KOPT-K1 (cell line): ENCODE measurements around the gene UBE2E3.
"Not testable (repeated sequence)": the region's sequence is repeated elsewhere in the genome, so short reads cannot be mapped to it uniquely, and the experiment has no call there.

Experiments used
- H3K27ac ChIP-seq: fragments of 200-600 bp; sonication (generic); 2 replicates; pipeline ENCODE4 v1.5.1; 2016; ENCODE audit warnings: antibody characterized with exemption, mild to moderate bottlenecking, low read depth, low read length; ENCODE audit not compliant: poor library complexity, severe bottlenecking
- H3K36me3 ChIP-seq: fragments of 200-600 bp; sonication (generic); 2 replicates; pipeline ENCODE4 v1.5.1; 2017; ENCODE audit warnings: antibody characterized with exemption, mild to moderate bottlenecking, low read length, moderate library complexity; ENCODE audit not compliant: insufficient read depth
- H3K9me3 ChIP-seq: fragments of 200-600 bp; sonication (generic); 2 replicates; pipeline ENCODE4 v1.5.1; 2017; ENCODE audit warnings: antibody characterized with exemption, low read length, mild to moderate bottlenecking; ENCODE audit not compliant: insufficient read depth, poor library complexity, severe bottlenecking

The UBE2E3 gene

GRCh38 chr2:181038796-181039195 is 58.4 kb downstream of the UBE2E3 start:
- Histone ChIP-seq H3K36me3 (no peaks in the 10 kb centered on the region), H3K27ac (no peak overlapping the region), H3K9me3 (no peaks in the 10 kb centered on the region)

GRCh38 chr2:181040839-181041238 is 60.4 kb downstream of the UBE2E3 start:
- H3K36me3 ChIP-seq, H3K9me3 ChIP-seq, H3K27ac ChIP-seq: not testable (repeated sequence)

- H3K9me3 ChIP-seq, result no peaks in the 10 kb centered on the region
- H3K27ac ChIP-seq, result no peak overlapping the region
- no peaks in the 10 kb centered on the region for H3K36me3 ChIP-seq
Measured at GRCh38 chr2:181041661-181042060, 61.3 kb downstream of the UBE2E3 start.

GRCh38 chr2:181042706-181043105 is 62.3 kb downstream of the UBE2E3 start:
- Histone ChIP-seq H3K36me3 (no peaks in the 10 kb centered on the region), H3K9me3 (no peaks in the 10 kb centered on the region), H3K27ac (no peak overlapping the region)

- H3K36me3 ChIP-seq, result no peaks in the 10 kb centered on the region
- no peak overlapping the region for H3K27ac ChIP-seq
- H3K9me3 ChIP-seq, result no peaks in the 10 kb centered on the region
Measured at GRCh38 chr2:181046833-181047232, 66.4 kb downstream of the UBE2E3 start.

GRCh38 chr2:181047829-181048228 is 67.4 kb downstream of the UBE2E3 start:
- Histone ChIP-seq H3K9me3 (no peaks in the 10 kb centered on the region), H3K36me3 (no peaks in the 10 kb centered on the region), H3K27ac (no peak overlapping the region)

GRCh38 chr2:181051861-181052522 is 71.6 kb downstream of the UBE2E3 start:
- H3K36me3 ChIP-seq, result no peaks in the 10 kb centered on the region
- H3K27ac ChIP-seq, result no peak overlapping the region

GRCh38 chr2:181052523-181052891 is 72.1 kb downstream of the UBE2E3 start:
- no peaks in the 10 kb centered on the region for H3K36me3 ChIP-seq
- no peaks in the 10 kb centered on the region for H3K9me3 ChIP-seq
- no peak overlapping the region for H3K27ac ChIP-seq

More at GRCh38 chr2:181051861-181052522, 71.6 kb downstream of the UBE2E3 start:
- no peaks in the 10 kb centered on the region for H3K9me3 ChIP-seq

GRCh38 chr2:181054256-181054655 is 73.9 kb downstream of the UBE2E3 start:
- H3K9me3 ChIP-seq, result no peaks in the 10 kb centered on the region
- H3K27ac ChIP-seq, result no peak overlapping the region
- H3K36me3 ChIP-seq, result no peaks in the 10 kb centered on the region

GRCh38 chr2:181054843-181055242 is 74.4 kb downstream of the UBE2E3 start:
- H3K9me3 ChIP-seq, result no peaks in the 10 kb centered on the region
- H3K27ac ChIP-seq, result no peak overlapping the region
- H3K36me3 ChIP-seq, result no peaks in the 10 kb centered on the region

- Histone ChIP-seq H3K9me3 (no peaks in the 10 kb centered on the region), H3K36me3 (no peaks in the 10 kb centered on the region), H3K27ac (no peak overlapping the region)
Measured at GRCh38 chr2:181058378-181059269, 78.2 kb downstream of the UBE2E3 start.

GRCh38 chr2:181063696-181064095 is 83.3 kb downstream of the UBE2E3 start:
- Histone ChIP-seq H3K36me3 (no peaks in the 10 kb centered on the region), H3K27ac (no peak overlapping the region), H3K9me3 (no peaks in the 10 kb centered on the region)

GRCh38 chr2:181065458-181065857 is 85.1 kb downstream of the UBE2E3 start:
- Histone ChIP-seq H3K27ac (no peak overlapping the region), H3K36me3 (no peaks in the 10 kb centered on the region), H3K9me3 (no peaks in the 10 kb centered on the region)

GRCh38 chr2:181066333-181066732 is 85.9 kb downstream of the UBE2E3 start:
- no peaks in the 10 kb centered on the region for H3K36me3 ChIP-seq
- H3K27ac ChIP-seq, result no peak overlapping the region
- no peaks in the 10 kb centered on the region for H3K9me3 ChIP-seq

GRCh38 chr2:181070119-181070835 is 89.9 kb downstream of the UBE2E3 start:
- no peaks in the 10 kb centered on the region for H3K36me3 ChIP-seq
- no peak overlapping the region for H3K27ac ChIP-seq
- H3K9me3 ChIP-seq, result no peaks in the 10 kb centered on the region
